Myocyte (in vitro differentiated cells): ENCODE measurements around the gene ATG7. TPM values are rescaled to one million over a fixed set of nuclear protein-coding genes. Genes with fewer than 3 reads are reported as not detected.
"Not testable (repeated sequence)": the region's sequence is repeated elsewhere in the genome, so short reads cannot be mapped to it uniquely, and the experiment has no call there.

Experiments used
- DNase-seq: peaks from one replicate; pipeline ENCODE4 v3.0.0-alpha.2; 2012; ENCODE audit warnings: low read depth
- total RNA-seq: library from RNA; depleted of rRNA; stranded (reverse); fragments of >200 nt; gene quantifications from 2 replicates; pipeline ENCODE4 v1.2.3, GENCODE V29; 2014

The ATG7 gene
- total RNA-seq, 1 donor from 2014 or later, result 24.3 TPM

GRCh38 chr3:11583235-11583634 lies 311.0 kb downstream of the ATG7 start:
- DNase-seq, result no peak

GRCh38 chr3:11583638-11584046 lies 311.4 kb downstream of the ATG7 start:
- no peak for DNase-seq

- DNase-seq, result no peak
Measured at GRCh38 chr3:11584570-11584969, 312.4 kb downstream of the ATG7 start.

- no peak for DNase-seq
Measured at GRCh38 chr3:11587766-11588165, 315.6 kb downstream of the ATG7 start.

GRCh38 chr3:11588338-11588737 lies 316.1 kb downstream of the ATG7 start:
- no peak for DNase-seq

- DNase-seq, result no peak
Measured at GRCh38 chr3:11588755-11589154, 316.6 kb downstream of the ATG7 start.

GRCh38 chr3:11589706-11590105 lies 317.5 kb downstream of the ATG7 start:
- no peak for DNase-seq

GRCh38 chr3:11591002-11591355 lies 318.8 kb downstream of the ATG7 start:
- peak; percentile 45 for DNase-seq

- DNase-seq, result peak; percentile 60
Measured at GRCh38 chr3:11591391-11592282, 319.4 kb downstream of the ATG7 start.

GRCh38 chr3:11592445-11593298 lies 320.5 kb downstream of the ATG7 start:
- DNase-seq, result peak; percentile 55

GRCh38 chr3:11593318-11594034 lies 321.3 kb downstream of the ATG7 start:
- no peak for DNase-seq

- not testable (repeated sequence) for DNase-seq
Measured at GRCh38 chr3:11595024-11595423, 322.8 kb downstream of the ATG7 start.

GRCh38 chr3:11596387-11596786 lies 324.2 kb downstream of the ATG7 start:
- DNase-seq, result no peak

GRCh38 chr3:11600501-11601282 lies 328.5 kb downstream of the ATG7 start:
- peak; percentile 97 for DNase-seq

GRCh38 chr3:11601446-11602238 lies 329.4 kb downstream of the ATG7 start:
- peak; percentile 64 for DNase-seq

- no peak for DNase-seq
Measured at GRCh38 chr3:11602239-11602840, 330.1 kb downstream of the ATG7 start.

- no peak for DNase-seq
Measured at GRCh38 chr3:11602886-11603527, 330.8 kb downstream of the ATG7 start.

GRCh38 chr3:11603628-11604027 lies 331.4 kb downstream of the ATG7 start:
- peak; percentile 62 for DNase-seq
